Measurements from ENCODE around the gene ADAMTS1. TPM values are rescaled to one million over a fixed set of nuclear protein-coding genes. Genes with fewer than 3 reads are reported as not detected.
A peak's percentile ranks its signal among the peaks of the same experiment; 100 is the strongest.

The ADAMTS1 gene
- total and polyA plus RNA-seq, 2 of the 4 experiments (the other 2 are of a cell fraction), result 116 to 317 TPM

DNA sequence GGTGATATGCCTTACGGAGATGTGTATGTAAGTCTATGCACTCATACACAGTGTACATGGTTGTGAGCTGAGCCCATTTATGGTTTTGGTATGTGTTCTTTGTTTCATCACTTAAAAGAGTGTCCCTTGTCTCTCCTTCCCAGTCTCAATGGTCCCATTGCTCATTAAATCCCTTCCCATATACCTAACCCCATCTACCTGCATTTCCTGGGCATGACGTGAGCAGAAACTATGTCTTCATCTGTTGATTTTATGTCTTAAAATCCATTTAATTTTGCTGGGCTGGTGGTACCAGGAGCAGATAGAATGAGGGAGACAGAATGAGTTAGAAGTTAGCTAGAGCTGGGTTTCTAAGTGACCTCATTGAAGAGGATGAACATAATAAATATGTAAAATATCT, 44.8 kb downstream of the ADAMTS1 start:
- Histone ChIP-seq H2BK120ac (ENCODE audit: low read depth, low read length) (peak overlapping the region; percentile 64), H3K23ac (ENCODE audit: low read depth, low read length) (no peak overlapping the region), H3K14ac (replicated peaks; ENCODE audit: low read depth, low read length) (peak overlapping the region; percentile 54; the same call in 1 of the 2 replicates), H2AK9ac (replicated peaks; ENCODE audit: low read depth, low read length, poor library complexity) (no peak overlapping the region), H3K36me3 (ENCODE audit: control insufficient read depth, insufficient read depth, low read length) (no peaks in the 10 kb centered on the region), H3K4me3 (ENCODE audit: insufficient read depth, low read depth, low read length) (no peak overlapping the region), H2AK5ac (ENCODE audit: low read depth, low read length) (peak overlapping the region; percentile 85), H3K4ac (ENCODE audit: low read depth, low read length) (peak overlapping the region; percentile 45; the same call in 1 of the 2 replicates), H4K91ac (ENCODE audit: insufficient read depth, low read depth, low read length) (peak overlapping the region; percentile 63; the same call in 1 of the 2 replicates), H3K9me1 (ENCODE audit: insufficient read depth, low read length) (no peaks in the 10 kb centered on the region), H3K9me3 (ENCODE audit: control insufficient read depth, insufficient read depth, low read length) (peaks cover 5% of the 10 kb centered on the region), H2BK20ac (ENCODE audit: low read depth, low read length) (peak overlapping the region; percentile 75), H2BK15ac (ENCODE audit: low read depth, low read length) (peak overlapping the region; percentile 98), H3K79me1 (ENCODE audit: low read depth in 1 of 2, low read length in 2 of 2) (no peaks in the 10 kb centered on the region), H3K56ac (ENCODE audit: extremely low read depth, insufficient read depth, low read length) (no peak overlapping the region), H2BK5ac (ENCODE audit: low read depth, low read length, poor library complexity, severe bottlenecking) (peak overlapping the region; percentile 64), H3K4me1 (ENCODE audit: control insufficient read depth, insufficient read depth, low read length) (peaks cover 19% of the 10 kb centered on the region), H4K20me1 (ENCODE audit: insufficient read depth, low read length) (no peaks in the 10 kb centered on the region), H4K5ac (ENCODE audit: low read depth, low read length) (peak overlapping the region; percentile 88), H3K9ac (ENCODE audit: low read depth, low read length) (no peak overlapping the region), H3K27ac (ENCODE audit: insufficient read depth, low read length) (peak overlapping the region; percentile 30; the same call in 1 of the 2 replicates), H3K4me2 (ENCODE audit: low read depth, low read length) (no peak overlapping the region), H3K27me3 (ENCODE audit: control insufficient read depth, insufficient read depth, low read length) (no peaks in the 10 kb centered on the region), H3K18ac (ENCODE audit: low read depth, low read length) (peak overlapping the region; percentile 96), H4K8ac (ENCODE audit: low read depth in 2 of 2, low read length in 2 of 2) (peak overlapping the region; percentile 30 to 97), H2AFZ (replicated peaks; ENCODE audit: low read length, poor library complexity) (no peak overlapping the region)
- in situ Hi-C loops (cut with MboI; ENCODE audit: low sequenced_read_pairs) (no loop called here), dilution Hi-C loops (cut with HindIII; ENCODE audit: low sequenced_read_pairs, unreplicated experiment) (no loop called here), intact Hi-C loops (cut with micrococcal nuclease) (no loop called here)
- ChIA-PET POLR2A (ENCODE audit: unreplicated experiment) (no interaction called here), CTCF (no interaction called here)
- DNase-seq (no peak), ATAC-seq (ENCODE audit: low read depth) (no peak)
- no TSS peak for BruUV-seq (replicated peaks)
- TF ChIP-seq MXI1 (IDR thresholded peaks at IDR 0.05; ENCODE audit: borderline replicate concordance, low read depth, low read length) (no peak), BHLHE40 (IDR thresholded peaks at IDR 0.05; ENCODE audit: low read depth, low read length) (no peak), CHD1 (IDR thresholded peaks at IDR 0.05; ENCODE audit: low read depth, low read length) (no peak), MAFK (IDR thresholded peaks at IDR 0.05; ENCODE audit: low read depth, low read length) (no peak), FOS (IDR thresholded peaks at IDR 0.05; ENCODE audit: low read depth, low read length) (no peak), SMC3 (IDR thresholded peaks at IDR 0.05; ENCODE audit: low read depth, low read length) (no peak), RAD21 (IDR thresholded peaks at IDR 0.05; ENCODE audit: low read length) (no peak)
- no CpG with 5 or more reads among the region's 2 CpGs for WGBS, 2 experiments (ENCODE audit: extremely low coverage in 2 of 2, insufficient read length in 1 of 2)
